GM15510 (cell line): ENCODE measurements around the gene COMMD1.

Source experiments
- POLR2A ChIP-seq: IDR thresholded peaks from 3 replicates; pipeline ENCODE4 v1.6.1; 2011; ENCODE audit warnings: borderline replicate concordance; ENCODE audit not compliant: insufficient read length; ENCODE audit errors: extremely low read depth

Gene COMMD1

GRCh38 chr2:61980758-61981157 is 75.3 kb downstream of the COMMD1 start:
- TF ChIP-seq POLR2A, result no peak

- TF ChIP-seq POLR2A, result no peak
Measured at GRCh38 chr2:61984682-61985081, 79.2 kb downstream of the COMMD1 start.

- no peak for TF ChIP-seq POLR2A
Measured at GRCh38 chr2:61988462-61989366, 83.2 kb downstream of the COMMD1 start.

- no peak for TF ChIP-seq POLR2A
Measured at GRCh38 chr2:61993422-61994024, 88.0 kb downstream of the COMMD1 start.

- TF ChIP-seq POLR2A, result no peak
Measured at GRCh38 chr2:61994531-61994930, 89.1 kb downstream of the COMMD1 start.

GRCh38 chr2:61995065-61995464 is 89.6 kb downstream of the COMMD1 start:
- TF ChIP-seq POLR2A, result no peak

- no peak for TF ChIP-seq POLR2A
Measured at GRCh38 chr2:61995515-61995914, 90.0 kb downstream of the COMMD1 start.

GRCh38 chr2:61998426-61998825 is 93.0 kb downstream of the COMMD1 start:
- TF ChIP-seq POLR2A, result no peak

- no peak for TF ChIP-seq POLR2A
Measured at GRCh38 chr2:62000538-62000937, 95.1 kb downstream of the COMMD1 start.

- TF ChIP-seq POLR2A, result no peak
Measured at GRCh38 chr2:62001431-62001830, 96.0 kb downstream of the COMMD1 start.

GRCh38 chr2:62007555-62007954 is 102.1 kb downstream of the COMMD1 start:
- no peak for TF ChIP-seq POLR2A

GRCh38 chr2:62010632-62011256 is 105.3 kb downstream of the COMMD1 start:
- no peak for TF ChIP-seq POLR2A

- no peak for TF ChIP-seq POLR2A
Measured at GRCh38 chr2:62013641-62014040, 108.2 kb downstream of the COMMD1 start.

GRCh38 chr2:62014102-62014501 is 108.6 kb downstream of the COMMD1 start:
- TF ChIP-seq POLR2A, result no peak

- no peak for TF ChIP-seq POLR2A
Measured at GRCh38 chr2:62016957-62017356, 111.5 kb downstream of the COMMD1 start.

- no peak for TF ChIP-seq POLR2A
Measured at GRCh38 chr2:62029910-62030309, 124.4 kb downstream of the COMMD1 start.

GRCh38 chr2:62030902-62031301 is 125.4 kb downstream of the COMMD1 start:
- TF ChIP-seq POLR2A, result no peak

GRCh38 chr2:62032096-62032495 is 126.6 kb downstream of the COMMD1 start:
- no peak for TF ChIP-seq POLR2A
